ENCODE measurements around the gene ITSN1.
"Not testable (repeated sequence)": the region's sequence is repeated elsewhere in the genome, so short reads cannot be mapped to it uniquely, and the experiment has no call there.

The ITSN1 gene

GRCh38 chr21:33642027-33642895 is at the start of gene ITSN1:
ITSN1 (plus strand) TSS chr21:33642501; CDS start chr21:33718829, 76,328 bp downstream.
- DNase-seq (ENCODE audit: low read depth in 3 of 3, low spot score in 1 of 3) = peak; percentile 98 to 99 (median 99)

- DNase-seq (ENCODE audit: low read depth in 3 of 3, low spot score in 1 of 3) = no peak
Observed at GRCh38 chr21:33598051-33598450, 44.2 kb upstream of the ITSN1 start.

- DNase-seq (ENCODE audit: low read depth in 3 of 3, low spot score in 1 of 3) = no peak
Observed at GRCh38 chr21:33608559-33608958, 33.7 kb upstream of the ITSN1 start.

GRCh38 chr21:33611006-33611744 is 31.1 kb upstream of the ITSN1 start:
- no peak for DNase-seq (ENCODE audit: low read depth in 3 of 3, low spot score in 1 of 3)

GRCh38 chr21:33617565-33617964 is 24.7 kb upstream of the ITSN1 start:
- not testable (repeated sequence) for DNase-seq (ENCODE audit: low read depth in 3 of 3, low spot score in 1 of 3)

GRCh38 chr21:33618407-33618806 is 23.9 kb upstream of the ITSN1 start:
- DNase-seq (ENCODE audit: low read depth in 3 of 3, low spot score in 1 of 3) = no peak

- no peak for DNase-seq (ENCODE audit: low read depth in 3 of 3, low spot score in 1 of 3)
Observed at GRCh38 chr21:33619726-33620125, 22.6 kb upstream of the ITSN1 start.

- DNase-seq (ENCODE audit: low read depth in 3 of 3, low spot score in 1 of 3) = no peak
Observed at GRCh38 chr21:33622253-33622652, 20.0 kb upstream of the ITSN1 start.

GRCh38 chr21:33626151-33626550 is 16.1 kb upstream of the ITSN1 start:
- not testable (repeated sequence) for DNase-seq (ENCODE audit: low read depth in 3 of 3, low spot score in 1 of 3)

GRCh38 chr21:33634254-33634653 is 8.0 kb upstream of the ITSN1 start:
- no peak for DNase-seq (ENCODE audit: low read depth in 3 of 3, low spot score in 1 of 3)

GRCh38 chr21:33640697-33641351 is 1.5 kb upstream of the ITSN1 start:
- DNase-seq (ENCODE audit: low read depth in 3 of 3, low spot score in 1 of 3) = no peak

- peak; percentile 99 for DNase-seq (ENCODE audit: low read depth in 3 of 3, low spot score in 1 of 3)
Observed at GRCh38 chr21:33641352-33642026, 812 bp upstream of the ITSN1 start, which contains the start of gene CRYZL1. CRYZL1 (minus strand) TSS chr21:33641741; CDS start chr21:33631551, 10,190 bp downstream.

- peak in 1 of 3 donors; percentile 6 for DNase-seq (ENCODE audit: low read depth in 3 of 3, low spot score in 1 of 3)
Observed at GRCh38 chr21:33642896-33643657, 776 bp downstream of the ITSN1 start.

GRCh38 chr21:33643658-33644311 is 1.5 kb downstream of the ITSN1 start:
- no peak for DNase-seq (ENCODE audit: low read depth in 3 of 3, low spot score in 1 of 3)

- DNase-seq (ENCODE audit: low read depth in 3 of 3, low spot score in 1 of 3) = no peak
Observed at GRCh38 chr21:33644383-33645074, 2.2 kb downstream of the ITSN1 start.

- DNase-seq (ENCODE audit: low read depth in 3 of 3, low spot score in 1 of 3) = no peak
Observed at GRCh38 chr21:33645730-33646129, 3.4 kb downstream of the ITSN1 start.

- DNase-seq (ENCODE audit: low read depth in 3 of 3, low spot score in 1 of 3) = no peak
Observed at GRCh38 chr21:33647587-33647986, 5.3 kb downstream of the ITSN1 start.

GRCh38 chr21:33648555-33648954 is 6.3 kb downstream of the ITSN1 start:
- no peak for DNase-seq (ENCODE audit: low read depth in 3 of 3, low spot score in 1 of 3)

- DNase-seq (ENCODE audit: low read depth in 3 of 3, low spot score in 1 of 3) = no peak
Observed at GRCh38 chr21:33650230-33650629, 7.9 kb downstream of the ITSN1 start.
